ENCODE measurements around the gene RNF149. TPM values are rescaled to one million over a fixed set of nuclear protein-coding genes. Genes with fewer than 3 reads are reported as not detected.

The RNF149 gene
- total and polyA plus RNA-seq, 8 donors, result 51.5 to 111 (median 66.5) TPM

GRCh38 chr2:101232770-101233169 lies 75.7 kb downstream of the RNF149 start:
- Histone ChIP-seq H3K27me3 (no peaks in the 10 kb centered on the region), H3K4me1 (no peaks in the 10 kb centered on the region), H3K9me3 (peaks cover 0 to 7% of the 10 kb centered on the region in 2 donors), H3K4me3 (no peak overlapping the region), H3K27ac (no peak overlapping the region), H3K36me3 (no peaks in the 10 kb centered on the region)
- intact Hi-C loops (cut with DNase I), result no loop called here
- DNase-seq (no peak), ATAC-seq (no peak)
- no peak for TF ChIP-seq CTCF (IDR thresholded peaks at IDR 0.05)

- DNase-seq (no peak), ATAC-seq (no peak)
- Histone ChIP-seq H3K27me3 (no peaks in the 10 kb centered on the region), H3K4me3 (no peak overlapping the region), H3K9me3 (peaks cover 0 to 7% of the 10 kb centered on the region in 2 donors), H3K36me3 (no peaks in the 10 kb centered on the region), H3K27ac (no peak overlapping the region), H3K4me1 (no peaks in the 10 kb centered on the region)
- intact Hi-C loops (cut with DNase I), result no loop called here
- no peak for TF ChIP-seq CTCF (IDR thresholded peaks at IDR 0.05)
Observed at GRCh38 chr2:101231937-101232730, 76.4 kb downstream of the RNF149 start.

- Histone ChIP-seq H3K36me3 (no peaks in the 10 kb centered on the region), H3K27me3 (no peaks in the 10 kb centered on the region), H3K9me3 (peaks cover 0 to 7% of the 10 kb centered on the region in 2 donors), H3K27ac (no peak overlapping the region), H3K4me3 (no peak overlapping the region), H3K4me1 (no peaks in the 10 kb centered on the region)
- DNase-seq (no peak), ATAC-seq (no peak)
- TF ChIP-seq CTCF (IDR thresholded peaks at IDR 0.05), result no peak
- intact Hi-C loops (cut with DNase I), result no loop called here
Observed at GRCh38 chr2:101231240-101231639, 77.3 kb downstream of the RNF149 start.

GRCh38 chr2:101230541-101231001 lies 77.9 kb downstream of the RNF149 start:
- H3K27ac ChIP-seq, result no peak overlapping the region
- DNase-seq, result no peak

More at GRCh38 chr2:101230541-101231001, 77.9 kb downstream of the RNF149 start:
- no peaks in the 10 kb centered on the region for H3K27me3 ChIP-seq
- TF ChIP-seq CTCF (IDR thresholded peaks at IDR 0.05), result no peak
- no peaks in the 10 kb centered on the region for H3K4me1 ChIP-seq
- H3K4me3 ChIP-seq, result no peak overlapping the region
- no peaks in the 10 kb centered on the region for H3K36me3 ChIP-seq
- peaks cover 0 to 3% of the 10 kb centered on the region in 2 donors for H3K9me3 ChIP-seq
- intact Hi-C loops (cut with DNase I), result no loop called here
- no peak for ATAC-seq

Small RNAs within 50 kb of the gene (microRNA-seq; reads per million reads assigned to microRNA genes)
- 1.2 to 1.4 reads per million in 2 donors for gene MIR5696

Other genes starting within 250 kb of the RNF149 start
- 10 to 100 TPM; 11.7 to 22.1 TPM for gene TBC1D8, start 157.3 kb downstream of the RNF149 start, total RNA-seq
- gene TBC1D8, start 157.3 kb downstream of the RNF149 start, polyA plus RNA-seq (ENCODE audit: insufficient read length in 6 of 6), result 10 to 100 TPM; 23.2 to 36.5 (median 32.8) TPM
- gene CNOT11, start 55.8 kb downstream of the RNF149 start, total RNA-seq, result 10 to 100 TPM; 32.6 to 35.7 TPM
- gene CNOT11, start 55.8 kb downstream of the RNF149 start, polyA plus RNA-seq (ENCODE audit: insufficient read length in 6 of 6), result 10 to 100 TPM; 44.4 to 53.3 (median 48.3) TPM
- not detected for gene CREG2, start 78.8 kb upstream of the RNF149 start, total RNA-seq
- gene CREG2, start 78.8 kb upstream of the RNF149 start, polyA plus RNA-seq (ENCODE audit: insufficient read length in 6 of 6), result under 1 TPM; 0.24 to 0.98 (median 0.51) TPM
- under 1 TPM in 1 of 2 donors, not detected in 1; 0.41 TPM for gene RFX8, start 166.4 kb upstream of the RNF149 start, total RNA-seq
- gene RFX8, start 166.4 kb upstream of the RNF149 start, polyA plus RNA-seq (ENCODE audit: insufficient read length in 6 of 6), result 1 to 10 TPM in 5 of 6 donors, under 1 TPM in 1; 0.88 to 1.6 (median 1.3) TPM